Middle frontal gyrus (tissue), 1 donor: Measurements from ENCODE around the gene TKT.
A peak's percentile ranks its signal among the peaks of the same experiment; 100 is the strongest.

ENCODE experiments used
- DNase-seq: peaks from one replicate; pipeline ENCODE4 v3.0.0-alpha.2; 2015; ENCODE audit warnings: low spot score; ENCODE audit errors: extremely low spot score

Gene TKT

DNA sequence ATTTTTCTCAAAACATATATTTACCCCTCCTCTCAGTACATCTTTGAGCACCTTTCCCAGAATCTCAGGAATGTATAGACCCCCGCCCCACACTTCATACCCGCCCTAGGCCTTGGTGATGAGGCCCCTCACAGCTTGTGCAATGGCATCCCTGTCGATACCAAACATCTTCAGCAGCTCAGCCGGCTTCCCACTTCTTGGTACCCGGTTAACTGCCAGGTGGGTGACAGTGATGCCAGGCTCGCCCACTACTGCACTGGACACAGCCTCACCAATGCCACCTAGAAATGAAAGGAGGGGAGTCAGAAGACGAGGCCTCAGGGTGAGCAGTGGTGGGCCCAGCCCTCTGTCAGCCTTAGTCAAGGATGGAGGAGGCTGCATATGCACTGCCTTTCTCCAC lies 30.2 kb downstream of the TKT start:
- DNase-seq: no peak

DNA sequence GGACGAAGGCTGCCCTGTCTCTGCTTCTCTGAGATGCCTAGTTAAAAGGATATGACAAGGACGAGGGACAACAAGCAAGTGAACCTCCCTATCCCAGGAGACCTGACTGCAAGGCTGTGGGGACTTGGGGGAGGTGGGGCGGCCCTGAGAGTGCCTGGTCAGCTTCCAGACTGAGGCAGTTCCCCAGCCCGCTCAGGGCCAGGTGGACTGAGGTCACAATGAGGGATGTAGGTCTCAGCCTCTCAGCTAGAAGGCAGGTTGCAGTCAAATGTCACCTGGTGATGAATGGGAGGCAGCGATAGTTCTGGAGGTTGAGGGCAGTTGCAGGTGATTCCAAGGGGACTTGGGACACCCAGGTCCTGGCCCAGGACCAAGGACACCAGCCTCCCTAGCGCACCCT lies 30.6 kb downstream of the TKT start:
- no peak for DNase-seq

DNA sequence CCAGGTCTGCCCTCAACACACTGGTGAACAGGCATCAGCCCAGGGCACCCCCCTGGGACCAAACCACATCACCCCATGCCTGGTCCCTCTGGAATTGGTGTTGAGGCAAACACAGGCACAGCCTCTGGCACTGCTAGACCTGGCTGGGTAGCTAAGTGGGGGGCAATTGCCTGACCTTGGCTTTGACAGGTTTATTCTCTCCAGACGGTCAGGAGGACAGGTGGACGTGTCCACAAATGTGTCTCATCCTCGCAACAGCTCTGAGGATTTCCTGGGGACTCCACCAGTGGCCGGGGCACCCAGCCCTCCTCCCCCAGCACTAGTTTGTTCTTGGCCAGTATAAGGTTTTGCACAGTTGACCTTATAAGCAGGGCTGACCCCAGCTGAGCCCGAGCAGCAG lies 31.3 kb downstream of the TKT start:
- DNase-seq: no peak

DNA sequence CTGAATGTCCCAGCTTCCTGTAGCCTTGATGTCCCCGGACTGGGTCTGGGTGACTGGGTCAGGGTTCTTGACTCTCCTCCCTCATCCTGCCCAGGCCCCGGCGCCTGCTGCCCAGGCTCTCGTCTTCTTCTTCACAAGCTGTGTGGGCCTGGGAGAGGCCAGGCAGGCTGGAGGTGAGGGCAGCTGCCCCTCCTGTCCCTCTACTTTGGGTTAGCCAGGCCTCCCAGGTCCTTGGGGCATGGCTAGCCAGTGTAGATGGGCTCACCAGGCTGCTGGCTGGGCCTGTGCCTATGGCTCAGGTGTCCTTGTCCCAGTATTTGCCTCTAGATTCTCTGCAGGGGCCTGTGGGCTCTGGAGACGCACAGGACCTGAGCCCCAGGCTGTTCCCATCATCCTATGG lies 31.8 kb downstream of the TKT start:
- DNase-seq: no peak

DNA sequence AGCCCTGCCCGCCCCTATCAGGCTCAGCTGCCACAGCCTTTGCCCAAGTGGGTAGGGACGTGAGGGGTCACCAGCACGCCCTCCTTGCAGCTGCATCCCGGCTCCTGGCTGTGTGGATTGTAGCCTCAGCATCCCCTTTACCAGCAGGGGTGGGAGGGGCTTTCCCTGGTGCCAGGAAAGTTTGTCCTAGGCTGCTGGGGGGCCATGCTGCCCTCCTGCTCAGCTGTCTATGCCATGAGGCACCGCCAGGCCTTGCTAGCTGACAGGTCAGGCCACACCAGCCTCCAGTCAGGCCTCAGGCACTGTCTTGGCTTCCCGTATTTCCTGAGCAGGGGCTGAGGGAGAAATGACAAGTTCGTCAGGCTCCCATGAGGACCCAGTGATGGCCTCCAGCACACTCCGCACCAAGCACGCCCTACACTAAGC lies 32.3 kb downstream of the TKT start:
- no peak for DNase-seq

DNA sequence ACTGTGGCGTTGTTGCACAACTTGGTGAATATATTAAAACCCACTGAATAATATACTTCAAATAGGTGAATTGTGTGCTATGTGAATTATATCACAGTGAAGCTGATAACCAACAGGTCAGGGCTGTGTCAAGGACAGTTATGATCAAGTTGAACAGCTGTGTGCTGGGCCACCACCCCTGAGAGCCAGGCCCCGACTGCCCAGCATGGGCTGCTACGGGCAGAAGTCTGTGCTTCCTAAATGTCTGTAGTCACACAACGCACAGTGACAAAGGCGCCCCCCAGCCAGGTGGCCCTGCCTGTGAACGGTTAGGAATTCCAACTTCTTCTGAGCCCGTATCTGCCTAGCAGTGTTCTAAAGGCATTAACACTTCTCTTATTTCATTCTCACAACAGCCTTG lies 32.8 kb downstream of the TKT start:
- no peak for DNase-seq

DNA sequence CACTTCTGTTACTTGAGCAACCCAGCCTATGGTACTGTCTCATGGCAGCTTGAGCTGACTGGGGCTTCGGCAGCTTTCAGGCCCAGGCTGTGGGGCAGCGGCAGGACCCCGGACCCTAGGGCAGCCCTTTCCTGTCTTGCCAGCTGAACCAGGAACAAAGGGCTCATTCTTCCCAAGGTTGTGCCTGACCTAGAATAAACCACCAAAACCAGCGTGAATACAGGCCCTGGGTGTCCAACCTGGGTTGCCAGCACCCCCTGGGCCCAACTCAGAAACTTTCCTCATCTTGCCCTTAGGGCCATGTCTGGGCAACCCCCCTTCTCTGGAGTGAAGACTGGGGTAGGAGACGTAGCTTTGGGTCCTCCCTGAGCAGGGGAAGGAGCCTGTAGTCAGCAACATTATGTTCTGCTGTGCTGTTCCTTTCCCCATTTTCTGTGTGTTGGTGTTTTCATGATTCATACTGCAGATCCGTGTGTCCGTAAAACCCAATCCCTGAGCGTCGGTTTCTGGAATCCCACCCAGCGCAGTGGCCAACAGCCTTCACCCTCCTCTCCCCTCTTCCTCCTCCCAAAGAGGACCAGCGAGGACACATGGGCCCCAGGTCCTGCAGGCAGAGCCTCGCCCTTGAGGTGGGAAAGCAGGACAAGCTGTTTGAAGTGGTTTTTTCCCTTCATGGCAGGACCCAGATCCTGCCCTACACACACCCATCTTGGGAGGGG lies 33.5 kb downstream of the TKT start:
- no peak for DNase-seq

DNA sequence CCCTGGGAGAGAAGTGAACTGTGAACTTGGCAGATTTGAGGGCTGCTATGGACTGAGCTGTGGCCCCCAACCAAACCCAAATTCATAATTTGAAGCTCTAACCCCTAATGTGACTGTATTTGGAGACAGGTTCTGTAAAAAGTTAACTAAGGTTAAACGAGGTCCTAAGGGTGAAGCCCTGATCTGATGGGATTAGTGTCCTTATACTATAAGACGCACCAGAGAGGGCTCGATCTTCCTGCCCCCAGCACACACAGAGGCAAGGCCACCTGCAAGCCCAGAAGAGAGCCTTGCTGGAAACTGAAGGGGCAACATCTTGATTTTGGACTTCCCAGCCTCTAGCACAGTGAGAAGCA lies 34.0 kb downstream of the TKT start:
- no peak for DNase-seq

DNA sequence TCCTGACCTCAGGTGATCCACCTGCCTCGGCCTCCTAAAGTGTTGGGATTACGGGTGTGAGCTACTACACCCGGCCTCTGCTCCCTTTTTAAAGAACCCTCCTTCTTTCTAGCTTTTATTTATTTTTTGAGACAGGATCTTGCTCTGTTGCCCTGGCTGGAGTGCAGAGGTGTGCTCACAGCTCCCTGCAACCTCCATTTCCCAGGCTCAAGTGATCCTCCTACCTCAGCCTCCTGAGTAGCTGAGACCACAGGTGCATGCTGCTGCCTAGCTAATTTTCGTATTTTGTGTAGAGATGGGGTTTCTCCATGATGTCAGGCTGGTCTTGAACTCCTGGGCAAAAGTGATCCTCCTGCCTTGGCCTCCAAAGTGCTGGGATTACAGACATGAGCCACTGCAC lies 34.5 kb downstream of the TKT start:
- DNase-seq: no peak

DNA sequence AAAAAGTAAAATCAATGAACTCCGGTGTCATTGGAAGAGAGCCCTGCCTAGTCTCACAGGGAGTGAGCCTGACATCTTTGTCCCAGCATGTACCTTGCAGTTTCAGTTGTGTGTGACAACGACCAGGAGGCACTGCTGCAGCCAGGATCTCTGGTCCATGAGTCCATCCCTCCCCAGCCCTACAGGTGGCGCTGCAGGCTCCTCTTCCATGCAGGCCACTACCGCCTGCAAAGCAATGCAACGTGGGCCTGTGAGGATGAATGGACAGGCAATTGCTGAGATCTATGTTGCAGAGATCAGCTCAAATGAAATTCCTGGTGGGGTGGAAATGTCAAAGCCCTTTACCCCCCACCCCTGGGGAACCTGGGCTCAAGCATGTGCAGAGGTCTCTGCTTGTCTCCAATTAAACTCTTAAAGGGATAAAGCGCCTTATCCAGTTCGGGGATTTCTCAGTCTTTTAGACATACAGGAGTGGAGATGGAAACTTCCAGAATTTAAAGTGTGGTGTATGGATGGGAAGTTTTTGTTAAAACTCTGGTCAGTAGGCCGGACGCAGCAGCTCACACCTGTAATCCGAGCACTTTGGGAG lies 35.8 kb downstream of the TKT start:
- DNase-seq: peak; percentile 67

DNA sequence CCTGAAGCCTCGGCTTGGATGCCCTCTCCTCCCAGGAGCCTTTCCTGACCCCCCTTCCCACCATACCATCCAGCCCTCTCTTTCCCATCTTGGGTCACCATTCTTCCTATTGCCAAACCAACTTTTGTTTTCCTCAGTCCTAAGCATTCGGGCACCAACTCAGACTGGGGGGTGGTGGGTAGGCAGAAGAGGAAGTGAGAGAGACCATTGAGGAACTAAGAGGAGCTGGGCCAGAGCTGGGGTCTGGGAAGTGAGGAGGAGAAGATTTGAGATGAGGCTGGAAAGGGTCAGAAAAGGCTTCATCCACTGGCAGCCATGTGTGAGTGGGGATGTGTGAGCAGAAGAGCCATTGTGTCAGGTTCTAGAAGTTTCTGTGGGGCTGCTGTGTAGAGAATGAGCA lies 37.7 kb downstream of the TKT start:
- no peak for DNase-seq

DNA sequence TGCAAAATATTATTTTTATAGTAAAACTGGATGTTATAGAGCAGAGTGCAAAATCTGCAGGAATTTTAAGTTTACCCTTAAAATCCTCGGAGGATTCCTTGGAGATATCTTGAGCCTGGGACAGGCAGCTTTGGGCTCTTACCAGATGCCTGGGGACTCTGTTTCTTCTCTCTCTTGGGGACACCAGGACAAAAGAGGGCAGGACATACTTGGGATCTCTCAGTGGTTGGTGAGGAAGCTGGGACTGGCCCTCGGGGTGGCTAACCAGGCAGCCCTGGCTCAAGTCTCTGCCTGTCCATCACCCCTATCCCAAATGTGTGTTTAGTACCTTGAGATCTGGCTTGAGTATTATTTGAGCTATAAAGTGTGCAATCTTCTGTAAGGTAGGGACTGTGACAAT lies 38.6 kb downstream of the TKT start:
- DNase-seq: no peak

DNA sequence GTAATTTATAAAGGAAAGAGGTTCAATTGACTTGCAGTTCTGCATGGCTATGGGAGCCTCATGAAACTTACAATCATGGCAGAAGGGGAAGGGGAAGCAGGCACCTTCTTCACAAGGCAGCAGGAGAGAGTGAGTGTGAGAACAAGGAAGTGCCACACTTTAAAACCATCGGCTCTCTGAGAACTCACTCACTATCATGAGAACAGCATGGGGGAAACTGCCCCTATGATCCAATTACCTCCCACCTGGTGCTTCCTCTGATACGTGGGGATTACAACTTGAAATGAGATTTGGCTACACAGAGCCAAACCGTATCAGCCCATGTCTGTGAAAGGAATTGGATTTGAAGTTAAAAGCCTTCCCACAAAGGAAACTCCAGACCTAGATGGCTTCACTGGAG lies 39.1 kb downstream of the TKT start:
- DNase-seq: no peak

DNA sequence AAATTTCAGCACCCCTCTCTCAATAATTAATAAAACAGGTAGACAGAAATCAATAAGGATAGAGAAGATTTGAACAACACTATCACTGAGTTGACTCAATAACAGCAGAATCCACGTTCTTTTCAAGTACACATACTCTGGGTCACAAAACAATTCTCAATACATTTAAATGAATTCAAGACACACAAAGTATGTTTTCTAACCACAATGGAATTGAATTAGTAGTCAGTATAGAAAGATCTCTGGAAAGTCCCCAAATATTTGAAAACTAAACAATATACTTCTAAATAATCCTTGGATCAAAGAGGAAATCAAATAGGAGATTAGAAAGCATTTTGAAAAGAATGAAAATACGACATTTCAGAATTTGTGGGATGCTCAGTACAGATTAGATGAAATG lies 40.0 kb downstream of the TKT start:
- no peak for DNase-seq

DNA sequence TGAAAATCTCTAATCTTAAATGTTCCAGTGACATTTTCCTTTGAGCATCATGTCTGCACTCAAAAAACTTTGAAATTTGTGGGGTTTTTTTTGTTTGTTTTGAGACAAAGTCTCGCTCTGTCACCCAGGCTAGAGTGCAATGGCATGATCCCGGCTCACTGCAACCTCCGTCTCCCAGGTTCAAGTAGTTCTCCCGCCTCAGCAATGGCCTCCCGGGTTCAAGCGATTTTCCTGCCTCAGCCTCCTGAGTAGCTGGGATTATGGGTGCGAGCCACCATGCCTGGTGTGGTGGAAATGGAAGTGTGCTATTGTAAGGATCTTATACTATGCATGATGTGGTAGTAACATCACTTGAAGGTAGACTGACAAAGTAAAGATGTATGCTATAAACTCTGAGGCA lies 42.5 kb downstream of the TKT start:
- no peak for DNase-seq

DNA sequence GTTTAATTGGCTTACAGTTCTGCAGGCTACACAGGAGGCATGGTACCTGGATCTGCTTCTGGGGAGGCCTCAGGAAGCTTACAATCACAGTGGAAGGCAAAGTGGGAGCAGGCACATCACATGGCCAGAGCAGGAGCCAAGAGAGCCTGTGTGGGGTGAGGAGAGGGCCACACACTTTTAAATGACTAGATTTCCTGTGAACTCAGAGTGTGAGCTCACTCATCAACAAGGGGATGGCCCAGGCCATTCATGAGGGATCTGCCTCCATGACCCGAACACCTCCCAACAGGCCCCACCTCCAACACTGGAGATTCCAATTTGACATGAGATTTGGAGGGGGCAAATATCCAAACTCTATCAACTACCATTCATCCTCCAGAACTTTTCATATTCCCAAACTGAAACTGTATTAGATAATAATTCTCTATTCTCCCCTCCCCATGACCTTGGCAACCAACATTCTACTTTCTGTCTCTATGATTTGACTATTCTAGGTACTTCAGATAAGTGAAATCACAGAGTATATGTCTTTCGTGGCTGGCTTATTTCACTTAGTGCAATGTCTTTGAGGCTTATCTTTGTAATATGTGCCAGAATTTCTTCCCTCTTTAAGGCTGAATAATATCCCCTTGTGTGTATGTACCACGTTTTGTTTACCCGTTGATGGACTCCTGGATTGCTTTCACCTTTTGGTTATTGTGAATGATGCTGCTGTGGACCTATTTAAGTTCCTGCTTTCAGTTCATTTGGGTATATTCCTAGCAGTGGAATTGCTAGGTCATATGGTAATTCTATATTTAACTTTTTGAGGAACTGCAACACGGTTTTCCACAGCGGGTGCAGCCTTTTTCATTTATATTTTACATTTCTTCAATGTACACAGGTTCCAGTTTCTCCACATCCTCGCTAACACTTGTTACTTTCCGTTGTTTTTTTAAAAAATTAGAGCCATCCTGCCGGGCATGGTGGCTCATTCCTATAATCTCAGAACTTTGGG lies 43.8 kb downstream of the TKT start:
- DNase-seq: no peak

DNA sequence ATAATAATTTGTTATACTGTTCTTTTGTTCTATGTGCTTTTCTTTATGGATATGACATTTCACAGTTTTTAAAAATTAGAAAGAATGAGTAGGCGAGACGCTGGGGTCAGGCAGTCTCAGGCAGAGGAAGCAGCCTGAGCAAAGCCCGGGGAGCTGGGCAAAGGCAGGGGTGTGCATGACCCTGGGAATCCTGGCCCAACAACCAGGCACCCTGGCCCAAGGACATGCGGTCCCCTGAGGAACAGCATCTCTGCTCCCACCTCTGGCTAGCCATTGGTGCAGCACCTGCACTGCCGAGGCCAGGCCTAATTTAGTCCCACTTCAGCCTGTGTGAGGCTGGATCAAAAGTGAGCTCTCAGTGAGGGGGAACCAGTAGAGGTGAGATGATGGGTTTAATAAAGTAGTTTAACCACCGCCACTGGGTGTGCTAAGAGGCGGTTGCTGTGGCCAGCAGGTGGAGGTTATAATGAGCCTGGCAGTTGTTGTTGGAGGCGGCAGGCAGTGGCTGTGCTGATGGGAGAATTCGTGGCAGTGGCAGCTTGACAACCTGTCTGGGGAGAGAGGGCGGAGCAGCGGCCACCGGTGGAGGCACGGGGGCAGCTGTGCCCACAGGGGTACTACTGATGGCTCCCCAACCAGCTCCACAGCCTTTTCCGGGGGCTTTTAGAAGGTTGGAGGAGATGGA lies 53.3 kb downstream of the TKT start:
- DNase-seq: no peak

DNA sequence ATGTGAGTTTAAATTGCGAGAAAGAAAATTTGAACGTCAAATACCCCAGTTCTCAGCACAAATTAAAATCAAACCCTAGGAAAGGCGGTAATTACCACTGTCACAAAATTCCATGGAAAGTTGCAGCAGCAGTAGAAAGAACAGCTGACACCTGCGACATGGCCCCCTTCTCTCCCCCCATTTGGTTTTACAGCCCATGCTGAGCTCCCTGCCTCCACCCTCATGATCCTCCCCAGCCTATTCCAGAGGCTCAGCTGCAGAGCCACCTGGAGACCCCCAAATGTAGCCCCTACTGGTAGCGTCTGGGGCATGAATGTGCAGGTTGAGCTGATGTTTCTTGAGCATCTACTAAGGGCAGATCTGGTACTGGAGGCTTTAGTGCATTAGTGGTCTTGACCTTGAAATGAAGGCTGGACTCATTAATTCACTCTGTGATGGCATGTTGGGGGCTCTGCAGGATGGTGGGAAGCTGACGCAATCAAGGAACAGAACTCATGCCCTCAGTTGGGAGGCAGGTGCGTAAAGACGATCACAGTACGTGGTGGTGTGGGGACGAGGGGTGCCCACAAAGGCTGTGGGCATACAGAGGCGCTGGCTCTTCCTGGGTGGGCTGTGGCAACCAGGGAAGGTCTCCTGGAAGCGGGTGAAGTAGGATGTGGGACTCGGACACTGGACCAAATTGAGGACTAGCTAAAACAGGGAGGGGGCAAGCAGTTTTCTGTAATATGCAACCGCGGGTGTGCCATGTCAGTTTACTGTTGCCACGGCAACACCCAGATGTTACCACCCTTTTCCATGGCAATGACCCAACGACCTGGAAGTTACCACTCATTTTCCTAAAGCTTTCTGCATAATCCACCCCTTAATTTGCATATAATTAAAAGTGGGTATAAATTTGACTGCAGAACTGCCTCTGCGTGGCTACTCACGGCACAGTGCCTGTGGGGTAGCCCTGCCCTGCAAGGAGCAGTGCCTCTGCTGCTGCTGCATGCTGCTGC lies 55.0 kb downstream of the TKT start:
- DNase-seq: no peak

DNA sequence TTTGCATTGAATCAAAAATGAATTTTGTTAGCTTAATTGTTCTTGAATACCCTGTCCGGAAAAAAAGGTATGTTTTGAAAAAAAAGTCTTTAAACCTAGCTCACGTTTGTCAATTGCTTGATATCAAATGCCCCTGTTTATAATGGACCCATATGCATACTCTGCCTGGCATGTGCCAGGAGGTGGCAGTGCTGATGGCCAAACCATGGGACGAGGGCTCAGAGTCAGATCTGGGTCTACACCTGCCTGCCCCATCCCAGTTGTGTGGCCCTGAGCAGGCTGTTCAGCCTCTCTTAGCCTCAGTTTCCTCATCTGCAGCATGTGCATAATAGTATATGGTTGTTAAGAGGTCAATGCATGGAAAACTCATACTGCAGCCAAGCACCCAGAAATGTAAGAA lies 56.0 kb downstream of the TKT start:
- DNase-seq: no peak

DNA sequence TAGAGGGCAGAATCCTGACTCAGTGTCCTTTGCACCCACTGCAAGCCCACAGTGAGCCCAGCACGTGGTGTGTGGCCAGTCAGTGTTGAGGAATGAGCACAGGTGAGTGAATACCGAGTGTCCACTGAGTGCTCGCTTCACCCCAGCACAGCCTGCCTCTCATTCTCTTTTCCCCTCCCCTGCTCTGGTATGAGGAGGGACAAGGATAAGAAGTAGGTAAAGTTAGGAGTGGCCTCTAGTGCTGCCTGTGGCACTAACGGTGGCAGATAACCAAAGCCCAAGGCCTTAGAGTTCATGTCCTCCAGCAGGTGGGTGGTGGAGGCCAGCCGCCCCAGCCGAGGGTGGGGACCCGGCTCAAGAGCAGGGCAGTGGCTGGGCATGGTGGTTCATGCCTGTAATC lies 56.8 kb downstream of the TKT start:
- no peak for DNase-seq
